K562 (cell line): ENCODE measurements around the gene MAN2B1. TPM values are rescaled to one million over a fixed set of nuclear protein-coding genes. Genes with fewer than 3 reads are reported as not detected.
"Not testable (repeated sequence)": the region's sequence is repeated elsewhere in the genome, so short reads cannot be mapped to it uniquely, and the experiment has no call there.

Experiments used
- ATAC-seq: fragments of 200-7000 bp; cut with Tn5 transposase; 3 replicates; pipeline ENCODE4 v1.9.1; 2020; ENCODE audit warnings: moderate library complexity
- BruUV-seq: library from RNA; stranded (reverse); fragments of 400-500 nt; replicated peaks from 2 replicates; lab custom pipeline; 2021; lab: Mats Ljungman, UMichigan
- CTCF ChIA-PET: fragments of 300-600 bp; formaldehyde crosslinking; extraction: SDS; loops from one replicate; lab custom pipeline; 2021; ENCODE audit warnings: low intra/inter-chr PET ratio; lab: Yijun Ruan, JAX
- POLR2A ChIA-PET: fragments of 300-600, 350-650 bp; sonication (Branson Sonifier 250); formaldehyde crosslinking; extraction: SDS; loops from one replicate; lab custom pipeline; 2021; ENCODE audit warnings: antibody characterized with exemption, inconsistent platforms; lab: Yijun Ruan, JAX
- DNase-seq, 4 experiments: peaks; one replicate each; pipeline versions ENCODE4 v3.0.0 to v3.0.0-alpha.2; 2011 to 2018; ENCODE audit warnings: low spot score in 3 of 4, mixed read lengths in 3 of 4; ENCODE audit errors: extremely low read depth in 1 of 4
- FAIRE-seq: peaks from 2 replicates; lab custom pipeline; 2011; peaks lifted over from hg19 to GRCh38; lab: Jason Lieb, UNC
- H2AFZ ChIP-seq: 2 replicates; pipeline ENCODE4 v1.6.0; 2011; ENCODE audit warnings: low read depth, low read length, control low read depth, inconsistent platforms
- H3K27ac ChIP-seq: fragments of 200-600 bp; 3 replicates; pipeline ENCODE4 v1.8.0; 2011; ENCODE audit warnings: low read depth, mild to moderate bottlenecking, control low read depth, inconsistent platforms, low read length, moderate library complexity, mixed read lengths; ENCODE audit errors: extremely low read depth
- H3K27me3 ChIP-seq, 2 experiments: fragments of 300-600 bp in 1 of 2; 2 replicates in 1 of 2; 3 replicates in 1 of 2; pipeline versions ENCODE4 v1.6.0 to v1.8.0; 2011; ENCODE audit warnings: inconsistent platforms in 2 of 2, low read length in 2 of 2, mild to moderate bottlenecking in 1 of 2, mixed read lengths in 1 of 2, moderate library complexity in 1 of 2; ENCODE audit not compliant: control insufficient read depth in 2 of 2, insufficient read depth in 2 of 2
- H3K36me3 ChIP-seq: fragments of 300-600 bp; 3 replicates; pipeline ENCODE4 v1.8.0; 2011; ENCODE audit warnings: mild to moderate bottlenecking, low read length, inconsistent platforms; ENCODE audit not compliant: control insufficient read depth, insufficient read depth
- H3K4me1 ChIP-seq, 2 experiments: fragments of 200-600 bp in 1 of 2; replicated peaks in 1 of 2; 2 replicates in 1 of 2; 3 replicates in 1 of 2; pipeline versions ENCODE4 v1.5.1 to v1.8.0; 2011; ENCODE audit warnings: inconsistent platforms in 2 of 2, low read length in 2 of 2, mild to moderate bottlenecking in 1 of 2, mixed read lengths in 1 of 2, moderate library complexity in 1 of 2; ENCODE audit not compliant: control insufficient read depth in 2 of 2, insufficient read depth in 2 of 2
- H3K4me2 ChIP-seq: 2 replicates; pipeline ENCODE4 v1.6.1; 2011; ENCODE audit warnings: low read length, control low read depth, inconsistent platforms, mixed read lengths; ENCODE audit not compliant: insufficient read depth
- H3K4me3 ChIP-seq: fragments of 200-600 bp; sonication (generic), shearing (Covaris generic); 2 replicates; pipeline ENCODE4 v1.5.1; 2016; ENCODE audit warnings: control low read depth, inconsistent platforms
- H3K79me2 ChIP-seq: fragments of 200-600 bp; 3 replicates; pipeline ENCODE4 v1.8.0; 2011; ENCODE audit warnings: low read length, inconsistent platforms; ENCODE audit not compliant: control insufficient read depth, insufficient read depth
- H3K9ac ChIP-seq, 2 experiments: 2 replicates each; pipeline versions ENCODE4 v1.6.0 to v1.6.1; 2011; ENCODE audit warnings: low read depth in 2 of 2, low read length in 2 of 2, control low read depth in 1 of 2, inconsistent platforms in 1 of 2, mild to moderate bottlenecking in 1 of 2, mixed read lengths in 1 of 2; ENCODE audit not compliant: insufficient read depth in 1 of 2
- H3K9me1 ChIP-seq: one replicate; pipeline ENCODE4 v1.6.0; 2011; ENCODE audit warnings: inconsistent platforms, mild to moderate bottlenecking, low read length, moderate library complexity; ENCODE audit not compliant: control insufficient read depth, insufficient read depth
- H3K9me3 ChIP-seq: replicated peaks from 2 replicates; pipeline ENCODE4 v1.5.1; 2011; ENCODE audit warnings: low read depth, low read length, inconsistent platforms; ENCODE audit not compliant: control insufficient read depth, insufficient read depth
- H4K20me1 ChIP-seq: replicated peaks from 2 replicates; pipeline ENCODE4 v1.6.1; 2011; ENCODE audit warnings: low read length, inconsistent platforms, mixed read lengths; ENCODE audit not compliant: control insufficient read depth, insufficient read depth
- PHTF2 ChIP-seq: fragments of 250-450 bp; sonication (Bioruptor Pico); IDR thresholded peaks from 2 replicates; pipeline ENCODE4 v1.5.0; 2021; ENCODE audit warnings: mild to moderate bottlenecking
- POLR2G ChIP-seq: fragments of 200-400 bp; formaldehyde crosslinking; IDR thresholded peaks from 2 replicates; pipeline ENCODE4 v1.6.1; 2017; ENCODE audit warnings: low read depth, mild to moderate bottlenecking, antibody characterized with exemption, low read length, moderate library complexity
- WGBS: fragments of 100-300 bp; shearing (Covaris generic); methylation state at CpG from one replicate; pipeline ENCODE4 v1.1.6; 2016; ENCODE audit warnings: low coverage, mixed read lengths; ENCODE audit not compliant: insufficient coverage; ENCODE audit errors: missing lambda C conversion rate; 5-methylcytosine and 5-hydroxymethylcytosine counted together
- in situ Hi-C: fragments of 300-500 bp; cut with MboI; formaldehyde crosslinking; loops from 4 replicates; pipeline ENCODE4 v1.15.0; 2018; ENCODE audit warnings: inconsistent platforms, mixed read lengths
- intact Hi-C: fragments of 100-400 bp; cut with micrococcal nuclease; formaldehyde crosslinking; loops from 2 replicates; pipeline ENCODE4 v1.14.2; 2022
- polyA plus RNA-seq, 8 experiments: library from polyadenylated mRNA; depleted of rRNA in 4 of 8; stranded (reverse) in 5 of 8; unstranded in 3 of 8; fragments of >200 nt; fragmentation: Nextera tagmentation in 2 of 8; fragmentation: Illumina TruSeq in 1 of 8; extraction: Ambion mirVana in 2 of 8; extraction: Trizol in 1 of 8; gene quantifications; 2 replicates each; pipeline versions ENCODE4 v1.2.1 to v1.2.3, GENCODE V29; 2011 to 2014; ENCODE audit warnings: inconsistent platforms in 1 of 8, missing spikeins in 1 of 8
- total RNA-seq, 7 experiments: library from RNA; depleted of rRNA in 6 of 7; stranded (reverse); fragments of >200 nt in 6 of 7; fragmentation: Illumina TruSeq in 2 of 7; extraction: Trizol in 2 of 7; gene quantifications; 2 replicates each; pipeline versions ENCODE4 v1.2.1 to v1.2.3, GENCODE V29; 2011 to 2021; ENCODE audit warnings: low replicate concordance in 1 of 7

MAN2B1 gene
- total and polyA plus RNA-seq, 9 of the 15 experiments (the other 6 are each of a cell fraction or from before 2014, with no cell fraction given), result 0.59 to 33.8 (median 11.4) TPM

DNA sequence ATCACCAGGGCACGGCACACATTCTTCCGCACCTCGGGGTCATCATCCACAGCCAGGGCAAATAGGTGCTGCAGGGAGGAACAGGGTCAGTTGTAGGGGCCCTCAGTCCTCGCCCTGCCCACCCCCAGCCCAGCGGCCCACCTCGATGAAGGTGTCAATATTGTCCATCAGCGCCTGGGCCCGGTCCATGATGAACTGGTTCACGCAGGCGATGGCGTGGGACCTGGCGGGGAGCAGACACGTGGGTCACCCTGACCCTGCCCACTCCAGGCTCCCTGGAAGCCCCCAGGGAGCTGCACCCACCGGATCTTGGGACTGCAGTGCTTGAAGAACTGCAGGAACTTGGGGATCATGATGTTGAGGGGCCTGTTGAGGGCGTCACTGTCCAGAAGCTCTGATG is 48.6 kb upstream of the MAN2B1 start:
- Histone ChIP-seq H3K4me3 (no peak overlapping the region), H3K4me2 (no peak overlapping the region), H3K36me3 (peaks cover 90% of the 10 kb centered on the region), H3K79me2 (peaks cover 49% of the 10 kb centered on the region), H3K9me3 (no peaks in the 10 kb centered on the region), H3K27ac (no peak overlapping the region), H2AFZ (no peak overlapping the region), H3K27me3 (no peaks in the 10 kb centered on the region), H4K20me1 (peaks cover 6% of the 10 kb centered on the region), H3K4me1 (peaks cover 0 to 29% of the 10 kb centered on the region in 2 experiments; a peak in 2 of 5 replicates), H3K9me1 (peaks cover 7% of the 10 kb centered on the region), H3K9ac (no peak overlapping the region; a peak in 1 of 4 replicates)
- FAIRE-seq (no peak), ATAC-seq (no peak), DNase-seq (no peak)
- in situ Hi-C loops, result no loop called here
- BruUV-seq, result no TSS peak
- TF ChIP-seq PHTF2 (CRISPR knock-in tag) (no peak), POLR2G (peak; percentile 50; the same call in 1 of the 2 replicates)
- CTCF ChIA-PET, result no interaction called here
- WGBS, result 95% methylated on average over 10 of the region's 15 CpGs
- POLR2A ChIA-PET, result no interaction called here
- intact Hi-C loops, result no loop called here

GRCh38 chr19:12713304-12713703 is 46.8 kb upstream of the MAN2B1 start:
- H3K27me3 ChIP-seq, H2AFZ ChIP-seq, H3K9me3 ChIP-seq, FAIRE-seq, ATAC-seq, CTCF ChIA-PET, intact Hi-C loops, H3K9me1 ChIP-seq, H3K4me3 ChIP-seq, BruUV-seq, DNase-seq, POLR2A ChIA-PET, H3K4me2 ChIP-seq, H3K27ac ChIP-seq, H3K9ac ChIP-seq, H4K20me1 ChIP-seq: not testable (repeated sequence)
- Histone ChIP-seq H3K79me2 (peaks cover 31% of the 10 kb centered on the region), H3K4me1 (peaks cover 0 to 20% of the 10 kb centered on the region in 2 experiments; a peak in 2 of 5 replicates), H3K36me3 (peaks cover 90% of the 10 kb centered on the region)
- in situ Hi-C loops, result loop anchor here (5.0 kb wide), 1 partner anchor 84 kb away; no protein-coding TSS in a partner anchor
- WGBS, result 98% methylated on average over 9 of the region's 9 CpGs
